HL-60/S4 (cell line): ENCODE data around the gene NFS1.

Experiments
- in situ Hi-C: fragments of 300-500 bp; cut with MboI; formaldehyde crosslinking; loops from 2 replicates; pipeline ENCODE4 v1.14.3; 2022; ENCODE audit warnings: low sequenced_read_pairs

NFS1 gene

GRCh38 chr20:35680452-35681183, 18.5 kb downstream of the NFS1 start:
- in situ Hi-C loops: no loop called here

- in situ Hi-C loops: no loop called here
Measured at GRCh38 chr20:35674921-35675320, 24.2 kb downstream of the NFS1 start.

GRCh38 chr20:35673884-35674283, 25.3 kb downstream of the NFS1 start:
- in situ Hi-C loops: no loop called here

- in situ Hi-C loops: no loop called here
Measured at GRCh38 chr20:35669681-35670080, 29.5 kb downstream of the NFS1 start.

- in situ Hi-C loops: no loop called here
Measured at GRCh38 chr20:35669221-35669620, 29.9 kb downstream of the NFS1 start.

GRCh38 chr20:35665949-35666288, 33.2 kb downstream of the NFS1 start:
- in situ Hi-C loops: no loop called here

GRCh38 chr20:35664466-35665206, 34.5 kb downstream of the NFS1 start, which contains the start of the genes CPNE1 and RBM12:
Gene CPNE1, minus strand, starts transcription at chr20:35664900. Its CDS starts 31,977 bp downstream, at chr20:35632923.
Gene RBM12, minus strand, starts transcription at chr20:35664900. Its CDS starts 9,578 bp downstream, at chr20:35655322.
- in situ Hi-C loops: no loop called here

GRCh38 chr20:35663516-35664465, 35.4 kb downstream of the NFS1 start:
- in situ Hi-C loops: no loop called here

GRCh38 chr20:35662551-35662950, 36.6 kb downstream of the NFS1 start:
- in situ Hi-C loops: no loop called here

GRCh38 chr20:35661908-35662307, 37.2 kb downstream of the NFS1 start:
- in situ Hi-C loops: no loop called here

GRCh38 chr20:35661053-35661452, 38.1 kb downstream of the NFS1 start:
- in situ Hi-C loops: no loop called here

- in situ Hi-C loops: no loop called here
Measured at GRCh38 chr20:35660122-35660937, 38.8 kb downstream of the NFS1 start.

GRCh38 chr20:35657271-35657670, 41.9 kb downstream of the NFS1 start:
- in situ Hi-C loops: no loop called here

GRCh38 chr20:35654415-35654814, 44.7 kb downstream of the NFS1 start:
- in situ Hi-C loops: no loop called here

- in situ Hi-C loops: no loop called here
Measured at GRCh38 chr20:35653893-35654292, 45.3 kb downstream of the NFS1 start.

- in situ Hi-C loops: no loop called here
Measured at GRCh38 chr20:35653430-35653734, 45.8 kb downstream of the NFS1 start.

GRCh38 chr20:35652641-35653429, 46.3 kb downstream of the NFS1 start:
- in situ Hi-C loops: no loop called here

- in situ Hi-C loops: no loop called here
Measured at GRCh38 chr20:35651958-35652357, 47.2 kb downstream of the NFS1 start.

- in situ Hi-C loops: no loop called here
Measured at GRCh38 chr20:35650632-35651031, 48.5 kb downstream of the NFS1 start.

GRCh38 chr20:35648836-35649235, 50.3 kb downstream of the NFS1 start:
- in situ Hi-C loops: no loop called here
